ENCODE measurements around the gene ZFR. TPM values are rescaled to one million over a fixed set of nuclear protein-coding genes. Genes with fewer than 3 reads are reported as not detected.
"Not testable (repeated sequence)": the region's sequence is repeated elsewhere in the genome, so short reads cannot be mapped to it uniquely, and the experiment has no call there.

ZFR gene
- polyA plus RNA-seq, 3 donors from 2014 or later = 63.1 to 90.6 (median 66.2) TPM

DNA sequence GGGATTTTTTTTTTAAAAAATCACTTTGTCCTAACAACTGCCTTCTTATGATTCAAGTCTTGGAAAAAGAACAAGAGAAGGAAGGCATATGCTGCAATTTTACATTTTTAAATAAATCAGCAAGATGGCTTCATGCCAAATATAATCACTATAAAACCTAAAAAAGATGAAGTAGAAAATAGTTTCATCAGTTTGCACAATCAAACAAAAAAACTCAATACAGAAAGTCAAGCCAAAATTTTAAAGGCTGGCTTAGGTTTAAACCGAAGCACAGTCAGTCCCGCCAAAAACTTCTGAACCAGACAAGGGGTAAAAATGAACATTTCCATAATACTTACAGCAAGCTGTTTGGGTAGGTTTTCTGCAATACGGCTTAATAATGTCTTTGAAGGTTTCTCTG, 57.3 kb downstream of the ZFR start:
- Mint-ChIP-seq H3K27ac (no peak overlapping the region), H3K27me3 (ENCODE audit: low read depth in 3 of 3) (no peaks in the 10 kb centered on the region), H3K36me3 (peaks cover 12 to 45% (median 21%) of the 10 kb centered on the region in 3 donors), H3K4me1 (no peaks in the 10 kb centered on the region), H3K9me3 (no peaks in the 10 kb centered on the region), H3K4me3 (no peak overlapping the region)
- DNase-seq = no peak

DNA sequence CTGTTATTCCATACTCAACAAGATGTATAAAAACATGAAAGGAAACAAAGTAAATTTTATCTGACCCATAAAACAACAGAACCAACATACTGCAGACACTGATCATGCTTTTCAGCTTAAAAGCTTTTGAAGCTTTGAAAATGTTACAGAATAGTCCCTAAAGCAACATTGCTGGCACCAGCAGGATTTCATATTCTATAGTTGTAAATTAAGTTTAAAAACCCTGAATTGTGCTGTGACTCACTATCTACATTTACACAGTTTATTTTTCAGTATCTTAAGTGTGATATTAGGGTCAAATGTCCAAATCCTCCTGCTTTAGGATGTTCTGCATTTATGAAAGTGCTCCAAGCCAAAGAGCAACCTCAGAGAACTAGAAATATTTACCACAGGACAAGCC, 59.9 kb downstream of the ZFR start:
- no peak for DNase-seq
- H3K36me3 Mint-ChIP-seq = peaks cover 8 to 40% (median 14%) of the 10 kb centered on the region in 3 donors
- no peaks in the 10 kb centered on the region for H3K27me3 Mint-ChIP-seq (ENCODE audit: low read depth in 3 of 3)
- no peak overlapping the region for H3K4me3 Mint-ChIP-seq
- H3K27ac Mint-ChIP-seq = peak overlapping the region in 1 of 6 donors; percentile 71
- no peaks in the 10 kb centered on the region for H3K9me3 Mint-ChIP-seq
- no peaks in the 10 kb centered on the region for H3K4me1 Mint-ChIP-seq

DNA sequence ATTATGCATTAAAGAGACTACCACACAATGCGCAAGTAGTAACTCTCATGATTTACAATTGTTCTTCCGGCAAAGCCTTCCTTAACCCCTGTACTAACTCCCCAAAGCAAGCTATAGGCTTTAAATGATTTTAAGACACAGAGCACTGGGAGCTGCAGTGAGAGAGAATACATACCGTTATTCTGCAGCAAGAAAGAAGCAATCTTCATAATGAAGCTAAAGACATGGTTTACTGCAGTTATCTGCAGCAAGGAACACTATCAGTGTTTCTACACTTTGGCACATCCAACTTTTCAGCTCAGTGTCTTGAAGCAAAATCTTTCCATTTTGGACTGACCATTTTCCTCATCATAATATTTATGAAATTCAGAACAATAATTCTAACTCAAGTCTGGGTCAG, 61.0 kb downstream of the ZFR start:
- H3K27me3 Mint-ChIP-seq (ENCODE audit: low read depth in 3 of 3) = no peaks in the 10 kb centered on the region
- H3K27ac Mint-ChIP-seq = no peak overlapping the region
- H3K9me3 Mint-ChIP-seq = no peaks in the 10 kb centered on the region
- H3K36me3 Mint-ChIP-seq = peaks cover 4 to 34% (median 10%) of the 10 kb centered on the region in 3 donors
- no peak overlapping the region for H3K4me3 Mint-ChIP-seq
- no peak for DNase-seq
- H3K4me1 Mint-ChIP-seq = peaks cover 0 to 7% of the 10 kb centered on the region in 2 donors

DNA sequence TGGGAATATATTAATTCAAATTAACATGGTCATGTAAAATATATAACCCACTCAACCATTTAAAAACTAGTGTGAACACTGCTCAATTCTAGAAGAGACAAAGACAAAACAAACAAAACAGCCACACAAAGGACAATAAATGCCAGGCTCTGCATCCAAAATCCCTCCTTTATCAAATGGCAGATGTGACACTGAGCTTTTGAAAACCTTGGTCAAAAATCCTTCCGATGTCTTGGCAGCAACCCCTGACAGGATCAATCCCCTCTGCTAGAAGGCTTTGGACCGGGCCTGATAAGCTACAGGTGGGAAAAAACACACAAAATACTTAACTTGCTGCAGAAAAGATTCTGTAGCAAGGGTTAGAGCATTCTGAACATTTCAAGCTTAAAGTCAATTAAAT, 61.5 kb downstream of the ZFR start:
- H3K27me3 Mint-ChIP-seq (ENCODE audit: low read depth in 3 of 3) = no peaks in the 10 kb centered on the region

DNA sequence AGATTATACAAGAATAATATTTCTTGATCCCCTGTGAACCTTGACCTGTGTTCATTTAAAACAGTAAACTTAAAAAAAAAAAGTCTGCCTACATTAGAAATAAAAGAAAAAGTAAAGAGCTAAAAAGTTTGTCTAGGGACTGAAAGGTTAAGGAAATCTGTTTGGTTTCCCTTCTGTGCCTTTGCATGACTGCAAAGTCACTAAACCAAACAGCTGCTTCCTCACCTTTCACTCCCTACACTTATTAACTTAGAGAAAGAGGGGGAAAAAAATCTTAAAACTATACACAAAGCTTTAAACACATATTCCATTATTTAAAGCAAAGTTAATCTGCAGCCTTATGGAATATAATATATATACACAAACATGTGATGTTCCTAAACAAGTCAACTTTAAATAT, 65.1 kb downstream of the ZFR start:
- no peaks in the 10 kb centered on the region for H3K9me3 Mint-ChIP-seq
- peaks cover 4 to 23% (median 8%) of the 10 kb centered on the region in 3 donors for H3K36me3 Mint-ChIP-seq
- DNase-seq = no peak
- H3K4me3 Mint-ChIP-seq = no peak overlapping the region
- no peaks in the 10 kb centered on the region for H3K27me3 Mint-ChIP-seq (ENCODE audit: low read depth in 3 of 3)
- H3K27ac Mint-ChIP-seq = peak overlapping the region in 1 of 6 donors; percentile 62
- peaks cover 0 to 7% of the 10 kb centered on the region in 2 donors for H3K4me1 Mint-ChIP-seq

More for the DNA sequence above, 61.5 kb downstream of the ZFR start:
- Mint-ChIP-seq H3K36me3 (peaks cover 4 to 31% (median 7%) of the 10 kb centered on the region in 3 donors), H3K4me1 (peaks cover 0 to 7% of the 10 kb centered on the region in 2 donors), H3K9me3 (no peaks in the 10 kb centered on the region), H3K27ac (no peak overlapping the region), H3K4me3 (no peak overlapping the region)
- no peak for DNase-seq

DNA sequence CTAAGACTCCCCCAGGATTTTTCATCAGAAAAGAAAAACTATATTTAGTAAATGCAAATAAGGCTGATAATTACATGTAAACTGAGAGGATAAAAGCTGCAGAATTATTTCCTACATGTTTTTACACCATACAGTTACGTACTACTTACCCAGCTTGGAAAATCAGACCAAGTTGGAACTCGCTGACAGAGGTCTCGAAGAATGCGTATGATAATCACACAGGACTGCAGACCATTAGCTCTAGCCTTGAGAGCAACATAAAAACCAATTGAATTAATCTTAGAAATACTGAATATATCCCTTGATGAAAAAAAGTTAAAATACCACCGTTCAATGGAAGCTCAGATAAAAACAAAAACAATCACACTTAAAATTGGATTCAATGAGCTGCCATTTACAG, 65.6 kb downstream of the ZFR start:
- H3K4me1 Mint-ChIP-seq = peaks cover 0 to 7% of the 10 kb centered on the region in 2 donors
- DNase-seq = no peak
- peak overlapping the region in 1 of 6 donors; percentile 62 for H3K27ac Mint-ChIP-seq
- no peaks in the 10 kb centered on the region for H3K9me3 Mint-ChIP-seq
- no peaks in the 10 kb centered on the region for H3K27me3 Mint-ChIP-seq (ENCODE audit: low read depth in 3 of 3)
- H3K36me3 Mint-ChIP-seq = peaks cover 4 to 22% (median 8%) of the 10 kb centered on the region in 3 donors
- no peak overlapping the region for H3K4me3 Mint-ChIP-seq

DNA sequence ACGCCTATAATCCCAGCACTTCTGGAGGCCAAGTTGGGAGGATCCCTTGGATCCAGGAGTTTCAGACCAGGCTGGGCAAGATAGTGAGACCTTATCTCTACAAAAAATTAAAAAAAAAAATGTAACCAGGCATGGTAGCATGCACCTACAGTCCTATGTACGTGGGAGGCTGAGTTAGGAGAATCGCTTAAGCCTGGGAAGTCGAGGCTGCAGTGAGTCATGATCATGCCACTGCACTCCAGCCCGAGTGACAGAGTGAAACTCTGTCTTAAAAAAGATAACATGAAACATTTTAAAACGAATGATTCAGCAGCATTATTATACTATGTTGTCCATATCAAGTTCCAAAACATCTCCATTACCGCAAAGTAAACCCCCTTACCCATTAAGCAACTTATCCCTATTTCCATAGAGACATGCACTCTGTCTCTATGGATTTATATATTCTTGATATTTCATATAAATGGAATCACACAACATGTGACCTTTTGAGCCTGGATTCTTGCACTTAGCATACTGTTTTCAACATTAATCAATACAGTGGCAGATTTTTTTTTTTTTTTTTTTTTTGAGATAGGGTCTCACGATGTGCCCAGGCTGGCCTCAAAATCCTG, 74.9 kb downstream of the ZFR start:
- Mint-ChIP-seq H3K4me3 (no peak overlapping the region), H3K4me1 (peaks cover 0 to 8% of the 10 kb centered on the region in 2 donors), H3K27ac (no peak overlapping the region), H3K36me3 (peaks cover 7 to 33% (median 17%) of the 10 kb centered on the region in 3 donors), H3K9me3 (no peaks in the 10 kb centered on the region), H3K27me3 (ENCODE audit: low read depth in 3 of 3) (no peaks in the 10 kb centered on the region)
- DNase-seq = no peak

DNA sequence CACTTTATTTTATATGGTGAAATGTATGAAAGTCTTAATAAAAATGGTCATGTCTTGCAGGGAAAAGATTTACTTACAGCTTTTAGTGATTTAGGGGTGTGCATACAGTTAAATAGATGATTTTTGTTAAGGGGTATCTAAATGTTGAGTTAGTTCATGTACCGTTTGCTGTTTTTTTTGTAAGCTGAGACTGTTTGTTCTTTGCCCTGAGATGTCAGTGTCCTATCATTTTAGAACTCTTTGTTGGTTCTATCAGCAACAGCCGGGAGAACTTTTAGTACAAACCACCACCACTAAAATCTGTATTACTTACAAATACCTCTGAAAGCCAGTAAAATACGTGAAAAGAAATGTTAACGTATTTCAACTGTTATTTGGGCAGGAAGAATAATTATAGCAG, 75.5 kb downstream of the ZFR start:
- DNase-seq = no peak
- Mint-ChIP-seq H3K36me3 (peaks cover 7 to 33% (median 17%) of the 10 kb centered on the region in 3 donors), H3K4me1 (peaks cover 0 to 8% of the 10 kb centered on the region in 2 donors), H3K27me3 (ENCODE audit: low read depth in 3 of 3) (no peaks in the 10 kb centered on the region), H3K27ac (peak overlapping the region in 2 of 6 donors; percentile 15 to 18), H3K4me3 (no peak overlapping the region), H3K9me3 (no peaks in the 10 kb centered on the region)

DNA sequence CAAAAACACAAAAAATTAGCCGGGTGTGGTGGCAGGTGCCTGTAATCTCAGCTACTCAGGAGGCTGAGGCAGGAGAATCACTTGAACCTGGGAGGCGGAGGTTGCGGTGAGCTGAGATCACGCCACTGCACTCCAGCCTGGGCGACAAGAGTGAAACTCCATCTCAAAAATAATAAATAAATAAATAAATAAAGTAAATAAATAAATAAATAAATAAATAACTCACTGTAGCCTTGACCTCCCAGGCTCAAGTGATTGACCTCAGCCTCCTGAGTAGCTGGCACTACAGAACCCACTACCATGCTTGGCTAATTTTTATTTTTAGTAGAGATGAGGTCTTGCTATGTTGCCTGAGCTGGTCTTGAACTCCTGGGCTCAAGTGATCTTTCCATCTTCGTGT, 77.3 kb downstream of the ZFR start:
- DNase-seq; H3K9me3 Mint-ChIP-seq; H3K4me3 Mint-ChIP-seq; H3K27ac Mint-ChIP-seq; H3K27me3 Mint-ChIP-seq (ENCODE audit: low read depth in 3 of 3); H3K4me1 Mint-ChIP-seq: not testable (repeated sequence)
- peaks cover 4 to 37% (median 24%) of the 10 kb centered on the region in 3 donors for H3K36me3 Mint-ChIP-seq

DNA sequence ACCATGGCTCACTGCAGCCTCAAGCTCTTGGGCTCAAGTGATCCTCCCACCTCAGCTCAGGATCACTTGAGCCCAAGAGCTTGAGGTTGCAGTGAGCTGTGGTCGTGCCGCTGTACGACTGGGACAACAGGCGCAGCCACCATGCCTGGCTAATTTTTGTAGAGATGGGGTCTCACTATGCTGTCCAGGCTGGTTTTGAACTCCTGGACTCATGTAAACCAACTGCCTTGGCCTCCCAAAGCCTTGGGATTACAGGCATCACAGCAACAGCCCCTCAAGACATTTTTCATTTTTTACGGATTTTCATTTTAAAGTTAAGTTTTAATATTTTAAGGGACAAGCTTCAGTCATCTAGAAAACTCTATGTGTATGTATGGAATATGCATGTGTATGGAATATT, 78.9 kb downstream of the ZFR start:
- no peak for DNase-seq
- no peak overlapping the region for H3K4me3 Mint-ChIP-seq

DNA sequence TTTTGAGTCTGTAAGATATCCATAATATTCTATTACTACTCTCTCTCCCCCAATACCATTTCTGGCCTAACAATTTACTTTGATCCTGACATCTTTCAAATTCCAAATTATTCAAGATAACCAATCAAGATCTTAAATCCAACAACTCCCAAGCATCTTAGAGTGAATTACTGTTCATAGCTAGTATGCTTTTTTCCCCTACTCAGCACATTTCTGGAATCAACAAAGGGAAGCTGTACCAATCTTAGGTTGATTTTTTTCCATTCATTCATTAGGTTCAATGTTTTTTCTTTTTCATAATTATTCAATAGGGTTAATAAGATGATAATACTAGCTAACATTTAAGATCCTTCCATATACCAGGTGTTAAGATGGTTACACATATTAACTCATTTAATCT, 81.5 kb downstream of the ZFR start:
- Mint-ChIP-seq H3K36me3 (peaks cover 4 to 26% (median 15%) of the 10 kb centered on the region in 3 donors), H3K4me1 (no peaks in the 10 kb centered on the region)

More for the DNA sequence above, 78.9 kb downstream of the ZFR start:
- peaks cover 8 to 28% (median 15%) of the 10 kb centered on the region in 3 donors for H3K36me3 Mint-ChIP-seq
- H3K4me1 Mint-ChIP-seq = no peaks in the 10 kb centered on the region
- H3K27ac Mint-ChIP-seq = no peak overlapping the region
- no peaks in the 10 kb centered on the region for H3K9me3 Mint-ChIP-seq
- no peaks in the 10 kb centered on the region for H3K27me3 Mint-ChIP-seq (ENCODE audit: low read depth in 3 of 3)

DNA sequence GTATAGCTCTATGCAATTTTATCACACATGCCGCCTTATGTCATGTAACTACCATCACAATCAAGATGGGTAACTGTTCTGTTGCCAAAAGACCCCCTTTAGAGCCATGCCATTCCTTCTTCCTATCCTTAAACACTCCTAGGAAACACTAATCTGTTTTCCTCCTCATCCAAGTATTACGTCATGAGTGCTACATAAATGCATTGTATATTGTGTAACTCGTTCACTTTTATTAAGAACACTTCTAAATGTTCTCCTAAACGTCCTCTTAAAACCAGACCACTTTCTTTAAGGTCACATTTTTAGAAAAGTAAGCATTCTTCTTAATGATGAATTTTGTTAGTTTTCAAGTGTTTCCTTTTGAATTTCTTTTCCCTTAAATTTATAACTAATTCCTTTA, 82.0 kb downstream of the ZFR start:
- no peak for DNase-seq
- Mint-ChIP-seq H3K4me3 (no peak overlapping the region), H3K9me3 (no peaks in the 10 kb centered on the region), H3K4me1 (no peaks in the 10 kb centered on the region), H3K27ac (peak overlapping the region in 1 of 6 donors; percentile 28), H3K27me3 (ENCODE audit: low read depth in 3 of 3) (no peaks in the 10 kb centered on the region), H3K36me3 (peaks cover 8 to 25% (median 15%) of the 10 kb centered on the region in 3 donors)

More for the DNA sequence above, 81.5 kb downstream of the ZFR start:
- Mint-ChIP-seq H3K4me3 (no peak overlapping the region), H3K9me3 (no peaks in the 10 kb centered on the region), H3K27ac (no peak overlapping the region), H3K27me3 (ENCODE audit: low read depth in 3 of 3) (no peaks in the 10 kb centered on the region)
- DNase-seq = no peak

DNA sequence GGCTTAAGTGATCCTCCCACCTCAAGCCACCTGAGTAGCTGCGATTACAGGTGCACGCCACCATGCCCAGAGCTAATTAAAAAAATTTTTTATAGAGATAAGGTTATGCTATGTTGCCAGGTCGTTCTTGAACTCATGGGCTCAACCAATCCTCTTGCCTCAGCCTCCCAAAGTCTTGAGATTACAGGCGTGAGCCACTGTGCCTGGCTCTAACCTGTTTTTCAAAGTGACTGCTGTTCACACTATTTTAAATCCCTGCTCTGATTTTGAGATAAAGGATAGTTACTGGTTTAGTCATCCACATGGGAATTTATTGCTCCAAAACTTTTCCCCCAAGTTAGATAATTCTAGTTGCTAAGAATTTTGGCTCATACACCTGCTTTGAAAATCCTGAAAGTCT, 83.6 kb downstream of the ZFR start:
- Mint-ChIP-seq H3K4me3 (no peak overlapping the region), H3K36me3 (peaks cover 8 to 25% (median 15%) of the 10 kb centered on the region in 3 donors), H3K27me3 (ENCODE audit: low read depth in 3 of 3) (no peaks in the 10 kb centered on the region), H3K4me1 (no peaks in the 10 kb centered on the region), H3K9me3 (no peaks in the 10 kb centered on the region), H3K27ac (peak overlapping the region in 2 of 6 donors; percentile 24 to 25)
- DNase-seq = no peak

DNA sequence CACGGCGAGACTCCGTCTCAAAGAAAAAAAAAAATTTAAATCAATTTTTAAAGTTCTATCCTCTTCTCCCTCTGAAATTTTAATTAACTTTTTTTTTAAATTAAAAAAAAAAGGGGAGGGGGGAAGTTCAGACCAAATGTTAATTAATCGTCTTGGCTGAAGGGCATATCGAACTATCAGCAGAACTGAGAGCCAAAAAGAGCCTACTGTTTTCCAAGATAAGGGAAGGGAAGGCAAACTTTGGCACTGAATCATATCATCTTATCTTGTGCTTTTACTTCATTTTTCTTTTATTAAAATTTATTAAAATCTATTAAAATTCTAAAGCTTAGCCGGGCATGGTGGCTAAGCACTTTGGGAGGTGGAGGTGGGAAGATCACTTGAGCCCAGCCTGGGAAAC, 85.9 kb downstream of the ZFR start:
- Mint-ChIP-seq H3K4me1 (no peaks in the 10 kb centered on the region), H3K9me3 (no peaks in the 10 kb centered on the region), H3K4me3 (no peak overlapping the region), H3K27ac (no peak overlapping the region), H3K36me3 (peaks cover 8 to 29% (median 22%) of the 10 kb centered on the region in 3 donors), H3K27me3 (ENCODE audit: low read depth in 3 of 3) (no peaks in the 10 kb centered on the region)
- DNase-seq = no peak

DNA sequence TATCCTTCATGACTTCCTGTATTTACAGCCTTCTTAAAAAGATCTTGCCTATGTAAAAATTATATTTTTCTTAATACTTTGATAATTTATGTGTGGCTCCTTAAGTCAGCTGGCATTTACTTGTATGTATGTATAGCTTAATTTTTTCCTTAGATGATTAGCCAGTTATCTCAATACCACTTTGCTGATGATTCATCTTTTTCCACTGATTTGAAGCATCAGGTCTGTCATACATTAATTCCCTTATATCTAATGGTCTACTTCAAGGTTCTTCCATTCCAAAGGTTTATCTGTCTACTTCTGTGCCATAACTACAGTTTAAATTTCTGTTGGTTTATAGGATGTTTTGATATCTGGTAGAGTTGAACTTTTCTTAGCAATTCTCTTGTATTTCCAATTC, 86.9 kb downstream of the ZFR start:
- H3K27ac Mint-ChIP-seq = no peak overlapping the region
- no peaks in the 10 kb centered on the region for H3K4me1 Mint-ChIP-seq
- no peak overlapping the region for H3K4me3 Mint-ChIP-seq
- H3K9me3 Mint-ChIP-seq = no peaks in the 10 kb centered on the region
- no peak for DNase-seq
- no peaks in the 10 kb centered on the region for H3K27me3 Mint-ChIP-seq (ENCODE audit: low read depth in 3 of 3)
- H3K36me3 Mint-ChIP-seq = peaks cover 8 to 22% (median 15%) of the 10 kb centered on the region in 3 donors

All from immature natural killer cell (primary cell).